ENCODE results near the gene PAQR9. TPM values are rescaled to one million over a fixed set of nuclear protein-coding genes. Genes with fewer than 3 reads are reported as not detected.

PAQR9 gene
- total and polyA plus RNA-seq, 2 of the 13 experiments (the other 11 are each of a cell fraction or from before 2014, with no cell fraction given): 3.7 to 10.3 TPM

DNA sequence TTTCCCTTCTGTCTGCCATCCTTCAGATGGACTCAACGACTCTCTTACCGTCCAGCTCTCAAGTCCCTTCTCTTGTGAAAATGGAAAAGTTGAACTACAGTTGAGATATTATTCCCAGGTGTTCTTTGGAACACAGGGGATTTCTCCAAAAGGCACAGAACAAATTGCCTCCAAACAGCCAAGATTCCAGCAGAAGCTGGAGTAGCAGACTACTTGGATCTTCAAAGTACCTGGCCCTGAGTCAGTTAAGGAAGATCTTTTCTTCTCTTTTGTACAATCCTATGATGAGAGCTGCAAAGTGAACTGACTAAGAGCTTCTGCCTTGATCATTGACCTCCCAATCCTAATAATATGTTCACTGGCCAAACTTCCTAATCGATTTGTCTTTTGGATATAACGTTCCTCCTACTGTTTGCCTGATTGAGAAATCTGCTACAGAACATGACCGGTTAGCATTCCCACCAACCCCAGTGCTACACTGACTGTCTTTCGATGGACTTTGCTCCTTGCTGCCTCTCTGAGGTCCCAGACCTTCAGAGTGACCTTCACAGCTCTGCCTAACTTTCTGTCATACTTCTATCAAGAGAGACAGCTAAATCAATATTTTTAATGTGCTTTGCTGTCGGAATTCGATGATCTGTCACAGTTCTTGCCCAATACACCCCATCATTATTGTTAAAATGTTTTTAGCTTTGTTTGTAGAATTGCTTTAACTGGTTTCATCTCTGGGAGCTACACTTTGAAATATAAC is 21.9 kb downstream of the PAQR9 start (continued):
- TF ChIP-seq, protein P1, sequence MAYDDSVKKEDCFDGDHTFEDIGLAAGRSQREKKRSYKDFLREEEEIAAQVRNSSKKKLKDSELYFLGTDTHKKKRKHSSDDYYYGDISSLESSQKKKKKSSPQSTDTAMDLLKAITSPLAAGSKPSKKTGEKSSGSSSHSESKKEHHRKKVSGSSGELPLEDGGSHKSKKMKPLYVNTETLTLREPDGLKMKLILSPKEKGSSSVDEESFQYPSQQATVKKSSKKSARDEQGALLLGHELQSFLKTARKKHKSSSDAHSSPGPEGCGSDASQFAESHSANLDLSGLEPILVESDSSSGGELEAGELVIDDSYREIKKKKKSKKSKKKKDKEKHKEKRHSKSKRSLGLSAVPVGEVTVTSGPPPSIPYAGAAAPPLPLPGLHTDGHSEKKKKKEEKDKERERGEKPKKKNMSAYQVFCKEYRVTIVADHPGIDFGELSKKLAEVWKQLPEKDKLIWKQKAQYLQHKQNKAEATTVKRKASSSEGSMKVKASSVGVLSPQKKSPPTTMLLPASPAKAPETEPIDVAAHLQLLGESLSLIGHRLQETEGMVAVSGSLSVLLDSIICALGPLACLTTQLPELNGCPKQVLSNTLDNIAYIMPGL (CRISPR knock-in tag; IDR thresholded peaks at IDR 0.05; ENCODE audit: borderline replicate concordance in 1 of 2, low read depth in 1 of 2): 0 out of 4 replicates have a peak, but pooled peaks have one; percentile 22 to 48
- TF ChIP-seq ZNF772 (CRISPR knock-in tag; IDR thresholded peaks at IDR 0.05) (no peak; the same call in 1 of the 2 replicates), NR2F2 (IDR thresholded peaks at IDR 0.05; ENCODE audit: borderline replicate concordance, low read depth) (peak; percentile 98), NONO (IDR thresholded peaks at IDR 0.05) (no peak), NONO (CRISPR knock-in tag; conservative IDR thresholded peaks at IDR 0.05) (peak; percentile 73; the same call in 1 of the 2 replicates), ZFP90 (CRISPR knock-in tag; IDR thresholded peaks at IDR 0.05; ENCODE audit: borderline replicate concordance) (no peak), ZNF777 (CRISPR knock-in tag; IDR thresholded peaks at IDR 0.05) (no peak; the same call in 1 of the 2 replicates), ZNF274 (CRISPR knock-in tag; IDR thresholded peaks at IDR 0.05) (no peak), TAF15 (IDR thresholded peaks at IDR 0.05; ENCODE audit: low read depth, low read length, poor library complexity, severe bottlenecking) (no peak), NFE2L2 (IDR thresholded peaks at IDR 0.05; ENCODE audit: low read length) (no peak), FOSL2 (CRISPR knock-in tag; IDR thresholded peaks at IDR 0.05) (peak; percentile 91), ZNF572 (CRISPR knock-in tag; IDR thresholded peaks at IDR 0.05) (no peak), ZNF251 (CRISPR knock-in tag; IDR thresholded peaks at IDR 0.05) (no peak), MIER3 (CRISPR knock-in tag; IDR thresholded peaks at IDR 0.05; ENCODE audit: borderline replicate concordance) (peak; percentile 86; the same call in 1 of the 2 replicates), MIER2 (CRISPR knock-in tag; IDR thresholded peaks at IDR 0.05) (peak; percentile 64; the same call in 1 of the 2 replicates), ISL2 (CRISPR knock-in tag; IDR thresholded peaks at IDR 0.05) (peak; percentile 100), SAP130 (CRISPR knock-in tag; IDR thresholded peaks at IDR 0.05; ENCODE audit: low read depth) (peak; percentile 87), ZNF724P (CRISPR knock-in tag; IDR thresholded peaks at IDR 0.05; ENCODE audit: borderline replicate concordance) (0 out of 2 replicates have a peak, but pooled peaks have one; percentile 39), NCOA5 (CRISPR knock-in tag; IDR thresholded peaks at IDR 0.05) (no peak), ARNT2 (CRISPR knock-in tag; IDR thresholded peaks at IDR 0.05; ENCODE audit: low read depth) (no peak)
- TF ChIP-seq, protein P2, sequence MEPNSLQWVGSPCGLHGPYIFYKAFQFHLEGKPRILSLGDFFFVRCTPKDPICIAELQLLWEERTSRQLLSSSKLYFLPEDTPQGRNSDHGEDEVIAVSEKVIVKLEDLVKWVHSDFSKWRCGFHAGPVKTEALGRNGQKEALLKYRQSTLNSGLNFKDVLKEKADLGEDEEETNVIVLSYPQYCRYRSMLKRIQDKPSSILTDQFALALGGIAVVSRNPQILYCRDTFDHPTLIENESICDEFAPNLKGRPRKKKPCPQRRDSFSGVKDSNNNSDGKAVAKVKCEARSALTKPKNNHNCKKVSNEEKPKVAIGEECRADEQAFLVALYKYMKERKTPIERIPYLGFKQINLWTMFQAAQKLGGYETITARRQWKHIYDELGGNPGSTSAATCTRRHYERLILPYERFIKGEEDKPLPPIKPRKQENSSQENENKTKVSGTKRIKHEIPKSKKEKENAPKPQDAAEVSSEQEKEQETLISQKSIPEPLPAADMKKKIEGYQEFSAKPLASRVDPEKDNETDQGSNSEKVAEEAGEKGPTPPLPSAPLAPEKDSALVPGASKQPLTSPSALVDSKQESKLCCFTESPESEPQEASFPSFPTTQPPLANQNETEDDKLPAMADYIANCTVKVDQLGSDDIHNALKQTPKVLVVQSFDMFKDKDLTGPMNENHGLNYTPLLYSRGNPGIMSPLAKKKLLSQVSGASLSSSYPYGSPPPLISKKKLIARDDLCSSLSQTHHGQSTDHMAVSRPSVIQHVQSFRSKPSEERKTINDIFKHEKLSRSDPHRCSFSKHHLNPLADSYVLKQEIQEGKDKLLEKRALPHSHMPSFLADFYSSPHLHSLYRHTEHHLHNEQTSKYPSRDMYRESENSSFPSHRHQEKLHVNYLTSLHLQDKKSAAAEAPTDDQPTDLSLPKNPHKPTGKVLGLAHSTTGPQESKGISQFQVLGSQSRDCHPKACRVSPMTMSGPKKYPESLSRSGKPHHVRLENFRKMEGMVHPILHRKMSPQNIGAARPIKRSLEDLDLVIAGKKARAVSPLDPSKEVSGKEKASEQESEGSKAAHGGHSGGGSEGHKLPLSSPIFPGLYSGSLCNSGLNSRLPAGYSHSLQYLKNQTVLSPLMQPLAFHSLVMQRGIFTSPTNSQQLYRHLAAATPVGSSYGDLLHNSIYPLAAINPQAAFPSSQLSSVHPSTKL (CRISPR knock-in tag; IDR thresholded peaks at IDR 0.05): peak; percentile 98
- TF ChIP-seq, protein P3, sequence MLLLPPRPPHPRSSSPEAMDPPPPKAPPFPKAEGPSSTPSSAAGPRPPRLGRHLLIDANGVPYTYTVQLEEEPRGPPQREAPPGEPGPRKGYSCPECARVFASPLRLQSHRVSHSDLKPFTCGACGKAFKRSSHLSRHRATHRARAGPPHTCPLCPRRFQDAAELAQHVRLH (CRISPR knock-in tag; IDR thresholded peaks at IDR 0.05; ENCODE audit: borderline replicate concordance, low read depth): peak; percentile 82
- TF ChIP-seq, protein P4, sequence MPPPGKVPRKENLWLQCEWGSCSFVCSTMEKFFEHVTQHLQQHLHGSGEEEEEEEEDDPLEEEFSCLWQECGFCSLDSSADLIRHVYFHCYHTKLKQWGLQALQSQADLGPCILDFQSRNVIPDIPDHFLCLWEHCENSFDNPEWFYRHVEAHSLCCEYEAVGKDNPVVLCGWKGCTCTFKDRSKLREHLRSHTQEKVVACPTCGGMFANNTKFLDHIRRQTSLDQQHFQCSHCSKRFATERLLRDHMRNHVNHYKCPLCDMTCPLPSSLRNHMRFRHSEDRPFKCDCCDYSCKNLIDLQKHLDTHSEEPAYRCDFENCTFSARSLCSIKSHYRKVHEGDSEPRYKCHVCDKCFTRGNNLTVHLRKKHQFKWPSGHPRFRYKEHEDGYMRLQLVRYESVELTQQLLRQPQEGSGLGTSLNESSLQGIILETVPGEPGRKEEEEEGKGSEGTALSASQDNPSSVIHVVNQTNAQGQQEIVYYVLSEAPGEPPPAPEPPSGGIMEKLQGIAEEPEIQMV (CRISPR knock-in tag; IDR thresholded peaks at IDR 0.05; ENCODE audit: low read depth): no peak
